ENCODE data around the gene RAB38.

- TF ChIP-seq HMGA2 (CRISPR knock-in tag; IDR thresholded peaks at IDR 0.05) (no peak), E2F4 (CRISPR knock-in tag; IDR thresholded peaks at IDR 0.05; ENCODE audit: borderline replicate concordance, low read depth) (no peak), CTCF (IDR thresholded peaks at IDR 0.05) (no peak), FOXP1 (CRISPR knock-in tag; IDR thresholded peaks at IDR 0.05; ENCODE audit: borderline replicate concordance) (no peak), JUN (CRISPR knock-in tag; IDR thresholded peaks at IDR 0.05) (no peak), GTF2I (CRISPR knock-in tag; conservative IDR thresholded peaks at IDR 0.05) (no peak), PREB (CRISPR knock-in tag; IDR thresholded peaks at IDR 0.05; ENCODE audit: borderline replicate concordance) (no peak), CREM (CRISPR knock-in tag; IDR thresholded peaks at IDR 0.05) (no peak), ZNF532 (CRISPR knock-in tag; IDR thresholded peaks at IDR 0.05; ENCODE audit: borderline replicate concordance) (no peak), CREB1 (CRISPR knock-in tag; IDR thresholded peaks at IDR 0.05) (no peak), SP1 (CRISPR knock-in tag; conservative IDR thresholded peaks at IDR 0.05) (no peak), NR2C2 (CRISPR knock-in tag; IDR thresholded peaks at IDR 0.05) (no peak)
- TF ChIP-seq, protein P1, sequence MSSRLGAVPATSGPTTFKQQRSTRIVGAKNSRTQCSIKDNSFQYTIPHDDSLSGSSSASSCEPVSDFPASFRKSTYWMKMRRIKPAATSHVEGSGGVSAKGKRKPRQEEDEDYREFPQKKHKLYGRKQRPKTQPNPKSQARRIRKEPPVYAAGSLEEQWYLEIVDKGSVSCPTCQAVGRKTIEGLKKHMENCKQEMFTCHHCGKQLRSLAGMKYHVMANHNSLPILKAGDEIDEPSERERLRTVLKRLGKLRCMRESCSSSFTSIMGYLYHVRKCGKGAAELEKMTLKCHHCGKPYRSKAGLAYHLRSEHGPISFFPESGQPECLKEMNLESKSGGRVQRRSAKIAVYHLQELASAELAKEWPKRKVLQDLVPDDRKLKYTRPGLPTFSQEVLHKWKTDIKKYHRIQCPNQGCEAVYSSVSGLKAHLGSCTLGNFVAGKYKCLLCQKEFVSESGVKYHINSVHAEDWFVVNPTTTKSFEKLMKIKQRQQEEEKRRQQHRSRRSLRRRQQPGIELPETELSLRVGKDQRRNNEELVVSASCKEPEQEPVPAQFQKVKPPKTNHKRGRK (CRISPR knock-in tag; IDR thresholded peaks at IDR 0.05; ENCODE audit: borderline replicate concordance): no peak
Observed at GRCh38 chr11:88122956-88123355, 52.3 kb downstream of the RAB38 start.

Measured in WTC11 (cell line).